Ovary (tissue), 9 donors: ENCODE measurements around the gene OSBPL8. TPM values are rescaled to one million over a fixed set of nuclear protein-coding genes. Genes with fewer than 3 reads are reported as not detected.

Experiments
- DNase-seq, 5 donors: peaks; one replicate each; pipeline ENCODE4 v3.0.0-alpha.2; 2019 to 2020
- H3K27ac ChIP-seq, 2 donors: fragments of 200-600 bp; one replicate each; pipeline versions ENCODE4 v1.5.1 to v1.8.0; 2019 to 2022
- H3K27me3 ChIP-seq: fragments of 200-600 bp; one replicate; pipeline ENCODE4 v1.8.0; 2022
- H3K36me3 ChIP-seq: fragments of 200-600 bp; sonication (generic); one replicate; pipeline ENCODE4 v1.5.1; 2019
- H3K4me1 ChIP-seq: one replicate; pipeline ENCODE4 v1.8.1; 2013; ENCODE audit warnings: mild to moderate bottlenecking, moderate library complexity; ENCODE audit not compliant: insufficient read depth
- H3K4me3 ChIP-seq: fragments of 200-600 bp; sonication (generic); one replicate; pipeline ENCODE4 v1.5.1; 2017
- H3K9me3 ChIP-seq, 2 donors: fragments of 200-600 bp in 1 of 2; sonication (generic) in 1 of 2; one replicate each; pipeline versions ENCODE4 v1.5.1 to v1.8.1; 2013 to 2019; ENCODE audit warnings: mild to moderate bottlenecking in 1 of 2, moderate library complexity in 1 of 2
- EP300 ChIP-seq: sonication (generic); formaldehyde crosslinking; IDR thresholded peaks from one replicate; pipeline ENCODE4 v1.6.1; 2017; ENCODE audit warnings: antibody characterized with exemption
- POLR2A ChIP-seq: fragments of 450-650 bp; IDR thresholded peaks from one replicate; pipeline ENCODE4 v1.6.1; 2017; ENCODE audit warnings: antibody characterized with exemption, mild to moderate bottlenecking, moderate library complexity
- WGBS, 3 donors: extraction: QIAGEN DNeasy Blood & Tissue Kit in 1 of 3; methylation state at CpG; one replicate each; pipeline versions ENCODE4 v1.1.5 to v1.1.7; 2013 to 2017; 5-methylcytosine and 5-hydroxymethylcytosine counted together
- intact Hi-C, 4 donors: fragments of 100-400 bp; cut with DNase I; formaldehyde crosslinking; loops; one replicate each; pipeline versions ENCODE4 v1.11.0 to v1.15.1; 2022 to 2023
- polyA plus RNA-seq, 2 donors: library from polyadenylated mRNA; stranded (reverse); fragments of 200-250 nt in 1 of 2; fragments of 350-450 nt in 1 of 2; fragmentation: Illumina TruSeq in 1 of 2; extraction: RNeasy Lipid Tissue Mini Kit (QIAGEN cat#74804) in 1 of 2; gene quantifications; one replicate each; pipeline ENCODE4 v1.2.3, GENCODE V29; 2013 to 2014
- total RNA-seq, 7 donors: library from RNA; depleted of rRNA in 2 of 7; stranded (reverse); fragments of >200 nt in 2 of 7; fragmentation: NEBNext Ultra II Directional in 3 of 7; extraction: Animal tissue kit (Norgen Biotek cat#: 25700) in 3 of 7; gene quantifications; one replicate each; pipeline versions ENCODE4 v1.1.0 to v1.2.4, GENCODE V29; 2016 to 2023
- TF ChIP-seq, protein P1 (sequence below), 3 donors: fragments of 450-650 bp in 2 of 3; fragments of 200-600 bp in 1 of 3; IDR thresholded peaks; one replicate each; pipeline versions ENCODE4 v1.5.1 to v1.8.0; 2016 to 2022; ENCODE audit warnings: antibody characterized with exemption in 3 of 3, mild to moderate bottlenecking in 1 of 3
- donor health status: DM: no; HTN: no; CAD: no; lungs with moderate emphysema.
- donor health status: DM: no; HTN: no; CAD: no.
- donor health status: Bipolar disorder and iron deficiency.
- donor health status: DM: yes; HTN: yes; CAD: no.
- donor health status: DM: no; HTN: no; CAD: no.
- donor health status: DM: yes; HTN: yes; CAD: no.

OSBPL8 gene
- total and polyA plus RNA-seq, 9 donors, result 12.5 to 63.0 (median 56.9) TPM

GRCh38 chr12:76410371-76410770 lies 149.2 kb downstream of the OSBPL8 start:
- Histone ChIP-seq H3K4me1 (no peaks in the 10 kb centered on the region), H3K27ac (no peak overlapping the region), H3K36me3 (no peaks in the 10 kb centered on the region), H3K4me3 (no peak overlapping the region), H3K27me3 (peaks cover 2% of the 10 kb centered on the region), H3K9me3 (no peaks in the 10 kb centered on the region)
- DNase-seq, result no peak
- intact Hi-C loops, result no loop called here
- TF ChIP-seq POLR2A, result no peak
- TF ChIP-seq EP300, result no peak
- TF ChIP-seq, protein P1, sequence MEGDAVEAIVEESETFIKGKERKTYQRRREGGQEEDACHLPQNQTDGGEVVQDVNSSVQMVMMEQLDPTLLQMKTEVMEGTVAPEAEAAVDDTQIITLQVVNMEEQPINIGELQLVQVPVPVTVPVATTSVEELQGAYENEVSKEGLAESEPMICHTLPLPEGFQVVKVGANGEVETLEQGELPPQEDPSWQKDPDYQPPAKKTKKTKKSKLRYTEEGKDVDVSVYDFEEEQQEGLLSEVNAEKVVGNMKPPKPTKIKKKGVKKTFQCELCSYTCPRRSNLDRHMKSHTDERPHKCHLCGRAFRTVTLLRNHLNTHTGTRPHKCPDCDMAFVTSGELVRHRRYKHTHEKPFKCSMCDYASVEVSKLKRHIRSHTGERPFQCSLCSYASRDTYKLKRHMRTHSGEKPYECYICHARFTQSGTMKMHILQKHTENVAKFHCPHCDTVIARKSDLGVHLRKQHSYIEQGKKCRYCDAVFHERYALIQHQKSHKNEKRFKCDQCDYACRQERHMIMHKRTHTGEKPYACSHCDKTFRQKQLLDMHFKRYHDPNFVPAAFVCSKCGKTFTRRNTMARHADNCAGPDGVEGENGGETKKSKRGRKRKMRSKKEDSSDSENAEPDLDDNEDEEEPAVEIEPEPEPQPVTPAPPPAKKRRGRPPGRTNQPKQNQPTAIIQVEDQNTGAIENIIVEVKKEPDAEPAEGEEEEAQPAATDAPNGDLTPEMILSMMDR (IDR thresholded peaks at IDR 0.05), result no peak

GRCh38 chr12:76409074-76409473 lies 150.5 kb downstream of the OSBPL8 start:
- Histone ChIP-seq H3K27ac (no peak overlapping the region), H3K4me1 (no peaks in the 10 kb centered on the region), H3K27me3 (peaks cover 2% of the 10 kb centered on the region), H3K36me3 (no peaks in the 10 kb centered on the region), H3K4me3 (no peak overlapping the region), H3K9me3 (no peaks in the 10 kb centered on the region)
- DNase-seq, result no peak
- WGBS, 3 donors, result 80 to 89% (median 86%) methylated on average over 1 of the region's 1 CpG
- intact Hi-C loops, result no loop called here
- TF ChIP-seq, protein P1 (IDR thresholded peaks at IDR 0.05), result no peak
- TF ChIP-seq EP300 (no peak), POLR2A (no peak)

- H3K27ac ChIP-seq, result no peak overlapping the region
- intact Hi-C loops, result no loop called here
- H3K4me3 ChIP-seq, result no peak overlapping the region
- TF ChIP-seq, protein P1 (IDR thresholded peaks at IDR 0.05), result no peak
- TF ChIP-seq POLR2A (no peak), EP300 (no peak)
- H3K9me3 ChIP-seq, result no peaks in the 10 kb centered on the region
- H3K4me1 ChIP-seq, result no peaks in the 10 kb centered on the region
- peaks cover 6% of the 10 kb centered on the region for H3K27me3 ChIP-seq
- no peaks in the 10 kb centered on the region for H3K36me3 ChIP-seq
- WGBS, 3 donors, result 97 to 98% (median 97%) methylated on average over 3 of the region's 3 CpGs
- DNase-seq, result no peak
These were observed 151.9 kb downstream of the OSBPL8 start for GRCh38 chr12:76407710-76408109.

DNA sequence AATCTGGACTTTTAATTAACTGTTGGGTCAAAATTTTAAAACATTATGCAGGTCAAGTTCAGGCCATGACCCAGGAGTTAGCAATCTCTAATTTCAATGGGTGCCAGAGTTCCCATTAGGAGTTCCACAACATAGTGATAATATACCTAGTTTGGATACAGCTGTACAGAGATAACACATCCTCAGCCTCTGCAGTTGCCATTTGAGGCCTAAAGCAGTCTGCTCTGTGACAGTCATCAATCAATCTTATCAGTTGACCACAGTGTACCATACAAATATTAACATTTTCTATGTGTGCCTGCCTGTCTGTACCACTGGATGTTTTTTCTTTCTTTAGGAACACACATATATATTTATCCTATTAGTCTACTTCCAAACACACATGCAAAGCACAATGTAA lies 157.3 kb downstream of the OSBPL8 start:
- TF ChIP-seq, protein P1 (IDR thresholded peaks at IDR 0.05), result no peak
- TF ChIP-seq POLR2A (no peak), EP300 (no peak)

GRCh38 chr12:76400136-76400535 lies 159.4 kb downstream of the OSBPL8 start:
- Histone ChIP-seq H3K4me1 (no peaks in the 10 kb centered on the region), H3K27me3 (peaks cover 3% of the 10 kb centered on the region), H3K27ac (no peak overlapping the region), H3K9me3 (no peaks in the 10 kb centered on the region), H3K36me3 (no peaks in the 10 kb centered on the region), H3K4me3 (no peak overlapping the region)
- WGBS, 3 donors, result 92 to 95% (median 94%) methylated on average over 2 of the region's 2 CpGs
- DNase-seq, result no peak
- intact Hi-C loops, result no loop called here
- TF ChIP-seq, protein P1 (IDR thresholded peaks at IDR 0.05), result no peak
- no peak for TF ChIP-seq EP300
- no peak for TF ChIP-seq POLR2A

More for the DNA sequence above, 157.3 kb downstream of the OSBPL8 start:
- Histone ChIP-seq H3K4me1 (no peaks in the 10 kb centered on the region), H3K4me3 (no peak overlapping the region), H3K27me3 (peaks cover 6% of the 10 kb centered on the region), H3K36me3 (no peaks in the 10 kb centered on the region), H3K9me3 (no peaks in the 10 kb centered on the region), H3K27ac (no peak overlapping the region)
- no peak for DNase-seq
- intact Hi-C loops, result no loop called here
